H1 (cell line): ENCODE measurements around the gene SENP2. TPM values are rescaled to one million over a fixed set of nuclear protein-coding genes. Genes with fewer than 3 reads are reported as not detected.

Source experiments
- EP300 ChIP-seq, 2 experiments: IDR thresholded peaks; 1 replicate in 1 of 2; 2 replicates in 1 of 2; pipeline ENCODE4 v1.6.1; 2011 to 2012; ENCODE audit warnings: low read depth in 2 of 2, low read length in 2 of 2, mild to moderate bottlenecking in 2 of 2, borderline replicate concordance in 1 of 2, inconsistent platforms in 1 of 2, moderate library complexity in 1 of 2
- KDM5A ChIP-seq: fragments of 200-600 bp; IDR thresholded peaks from 2 replicates; pipeline ENCODE4 v1.7.1; 2012; ENCODE audit warnings: mild to moderate bottlenecking, low read length, inconsistent platforms, mixed read lengths
- MAFK ChIP-seq: IDR thresholded peaks from 2 replicates; pipeline ENCODE4 v1.6.1; 2012; ENCODE audit warnings: low read depth, mild to moderate bottlenecking, improper control_type of control experiment, low read length
- polyA plus RNA-seq, 7 experiments: library from polyadenylated mRNA; depleted of rRNA in 3 of 7; stranded (reverse) in 5 of 7; unstranded in 2 of 7; fragments of >200 nt in 5 of 7; fragments of 200-250 nt in 2 of 7; gene quantifications; 1 replicate in 5 of 7; 2 replicates in 1 of 7; 4 replicates in 1 of 7; pipeline versions ENCODE4 v1.2.1 to v1.2.3, GENCODE V29; 2011 to 2013; ENCODE audit warnings: missing spikeins in 2 of 7, mixed read lengths in 2 of 7
- total RNA-seq: library from RNA; stranded (reverse); fragmentation: NEBNext Ultra II Directional; extraction: Animal tissue kit (Norgen Biotek cat#: 25700); gene quantifications from 2 replicates; pipeline ENCODE4 v1.2.1, GENCODE V29; 2021

The SENP2 gene
- total and polyA plus RNA-seq, 2 of the 8 experiments (the other 6 are each of a cell fraction or from before 2014, with no cell fraction given) = 25.2 to 69.3 TPM

DNA sequence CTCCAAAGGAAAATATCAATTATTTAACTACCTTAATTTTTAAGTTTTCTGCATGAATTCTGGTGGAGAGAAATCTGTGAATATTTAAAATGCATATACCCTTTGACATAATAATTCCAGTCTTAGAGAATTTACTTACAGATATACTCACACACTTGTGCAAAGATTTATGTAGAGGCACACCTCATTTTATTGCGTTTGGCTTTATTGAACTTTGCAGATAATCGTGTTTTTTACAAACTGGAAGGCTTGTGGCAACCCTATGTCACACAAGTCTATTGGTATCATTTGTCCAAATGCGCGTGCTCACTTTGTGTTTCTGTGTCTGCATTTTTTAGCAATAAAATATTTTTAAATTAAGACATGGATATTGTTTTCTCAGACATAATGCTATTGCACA is 81.5 kb downstream of the SENP2 start (continued):
- TF ChIP-seq EP300 (IDR thresholded peaks at IDR 0.05; ENCODE audit: borderline replicate concordance in 1 of 2, low read depth in 2 of 2, low read length in 2 of 2) (no peak), KDM5A (no peak), MAFK (no peak)
